Activated T-helper 1 cell treated with anti-CD3 and anti-CD28 coated beads, Interleukin-2, amount 50 U/mL, for 16 hours (primary cell): Measurements from ENCODE around the gene PAF1.
"Not testable (repeated sequence)": the region's sequence is repeated elsewhere in the genome, so short reads cannot be mapped to it uniquely, and the experiment has no call there.

Experiments used
- DNase-seq, 2 donors: peaks; one replicate each; pipeline ENCODE4 v3.0.0-alpha.2; 2020; ENCODE audit warnings: low read depth in 1 of 2, low spot score in 1 of 2

Gene PAF1

GRCh38 chr19:39356647-39357046 is 34.3 kb downstream of the PAF1 start:
- no peak for DNase-seq

GRCh38 chr19:39356073-39356472 is 34.8 kb downstream of the PAF1 start:
- DNase-seq, result no peak

DNA sequence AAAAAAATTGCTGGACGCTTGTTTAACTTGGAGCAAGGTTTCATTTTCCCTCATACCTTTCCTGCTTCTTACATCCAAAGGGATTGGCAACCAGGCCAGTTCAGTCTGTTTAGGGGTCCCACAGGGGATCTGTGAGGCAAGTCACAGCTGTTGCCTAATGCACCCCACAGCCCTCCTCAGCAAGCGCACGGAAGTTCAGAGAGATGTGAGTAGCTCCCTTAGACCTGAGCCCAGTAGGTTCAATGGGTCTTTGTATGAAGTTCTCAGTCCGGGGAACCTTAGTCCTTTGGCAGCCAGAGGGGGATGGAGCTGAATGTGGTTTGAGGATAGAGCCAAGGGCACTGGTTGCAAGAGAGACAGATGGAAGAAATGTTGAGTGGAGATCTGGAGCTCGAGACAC is 35.7 kb downstream of the PAF1 start:
- DNase-seq, result no peak

DNA sequence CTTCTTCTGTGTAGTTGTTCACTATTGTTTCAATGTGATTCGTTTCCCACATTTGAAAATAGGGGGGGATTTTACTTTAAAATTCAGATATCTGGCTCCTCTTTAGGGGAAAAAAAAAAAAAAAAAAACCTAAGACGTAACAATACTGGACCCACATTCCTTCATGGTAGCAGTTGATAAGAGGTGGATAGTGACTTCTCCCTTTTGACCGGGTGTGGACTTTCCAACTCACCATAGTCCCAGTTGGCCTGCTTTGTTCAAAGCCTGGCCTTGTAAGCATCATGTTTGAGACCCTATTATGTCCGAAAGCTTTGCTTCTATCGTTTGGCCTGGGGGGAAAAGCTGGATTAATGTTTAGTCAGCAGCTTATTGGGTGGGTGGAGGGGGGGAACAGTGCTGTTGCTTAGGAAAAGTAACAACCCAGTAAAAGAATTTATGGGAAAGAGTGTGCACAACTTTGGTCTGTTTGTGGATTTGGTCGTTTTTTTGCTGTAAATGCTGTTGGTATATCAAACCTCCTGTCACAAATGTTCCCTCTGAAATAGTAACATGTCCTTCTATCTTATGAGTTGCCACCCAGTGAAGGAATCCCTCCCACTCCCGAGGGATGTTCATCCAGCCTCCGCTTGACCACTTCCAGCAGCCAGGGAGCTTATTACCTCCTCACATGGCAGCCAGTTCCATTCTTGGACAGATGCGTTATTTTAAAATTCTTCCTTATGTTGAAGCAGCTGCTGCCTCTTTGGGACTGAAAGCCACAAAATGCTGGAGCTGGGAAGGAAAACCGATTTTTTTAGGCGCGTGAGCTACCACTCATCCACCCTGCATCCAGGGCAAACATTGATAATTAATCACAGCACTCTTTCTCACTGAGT is 38.3 kb downstream of the PAF1 start:
- DNase-seq, result no peak

GRCh38 chr19:39351537-39352064 is 39.3 kb downstream of the PAF1 start:
- no peak for DNase-seq

DNA sequence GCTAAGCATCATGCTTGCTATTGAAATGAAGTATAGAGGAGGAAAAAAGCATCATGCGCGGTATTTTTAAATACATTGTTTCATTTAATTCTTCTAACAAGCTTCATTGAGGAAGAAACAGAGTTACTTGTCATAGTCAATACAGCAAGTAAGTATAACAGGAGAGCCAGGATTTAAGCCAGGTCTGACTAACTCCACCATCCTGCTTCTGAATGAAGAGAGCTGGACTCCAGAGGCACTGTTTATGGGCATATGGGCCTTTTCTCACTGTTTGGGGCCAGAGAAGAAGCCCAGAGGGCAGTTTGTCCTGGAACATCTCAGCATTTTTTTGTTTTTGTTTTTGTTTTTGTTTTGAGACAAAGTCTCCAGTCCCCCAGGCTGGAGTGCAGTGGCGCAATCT is 40.8 kb downstream of the PAF1 start:
- no peak for DNase-seq

DNA sequence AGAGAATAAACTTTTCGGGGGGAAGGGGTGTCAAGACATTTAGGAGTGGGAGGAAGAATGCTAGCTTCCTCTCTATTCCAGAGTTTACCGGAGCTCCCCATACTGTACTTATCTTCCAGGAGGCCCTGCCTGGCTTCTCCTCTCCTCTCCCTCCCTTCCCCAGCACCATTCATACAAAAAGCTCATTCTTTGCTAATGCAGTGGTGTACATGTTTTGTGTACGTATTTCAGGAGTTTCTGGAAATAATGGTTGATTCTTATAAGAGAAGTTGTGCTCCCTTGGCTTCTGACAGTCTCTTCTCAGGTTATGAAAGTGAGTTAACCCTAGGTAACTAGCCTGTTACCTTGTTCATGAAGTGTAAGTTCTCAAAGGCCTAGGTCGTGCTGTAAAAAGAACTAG is 41.6 kb downstream of the PAF1 start:
- no peak for DNase-seq

- DNase-seq, result no peak
Observed at GRCh38 chr19:39347332-39348164, 43.4 kb downstream of the PAF1 start.

GRCh38 chr19:39345956-39346355 is 45.0 kb downstream of the PAF1 start:
- DNase-seq, result no peak

GRCh38 chr19:39342647-39343305 is 48.1 kb downstream of the PAF1 start:
- DNase-seq, result no peak

DNA sequence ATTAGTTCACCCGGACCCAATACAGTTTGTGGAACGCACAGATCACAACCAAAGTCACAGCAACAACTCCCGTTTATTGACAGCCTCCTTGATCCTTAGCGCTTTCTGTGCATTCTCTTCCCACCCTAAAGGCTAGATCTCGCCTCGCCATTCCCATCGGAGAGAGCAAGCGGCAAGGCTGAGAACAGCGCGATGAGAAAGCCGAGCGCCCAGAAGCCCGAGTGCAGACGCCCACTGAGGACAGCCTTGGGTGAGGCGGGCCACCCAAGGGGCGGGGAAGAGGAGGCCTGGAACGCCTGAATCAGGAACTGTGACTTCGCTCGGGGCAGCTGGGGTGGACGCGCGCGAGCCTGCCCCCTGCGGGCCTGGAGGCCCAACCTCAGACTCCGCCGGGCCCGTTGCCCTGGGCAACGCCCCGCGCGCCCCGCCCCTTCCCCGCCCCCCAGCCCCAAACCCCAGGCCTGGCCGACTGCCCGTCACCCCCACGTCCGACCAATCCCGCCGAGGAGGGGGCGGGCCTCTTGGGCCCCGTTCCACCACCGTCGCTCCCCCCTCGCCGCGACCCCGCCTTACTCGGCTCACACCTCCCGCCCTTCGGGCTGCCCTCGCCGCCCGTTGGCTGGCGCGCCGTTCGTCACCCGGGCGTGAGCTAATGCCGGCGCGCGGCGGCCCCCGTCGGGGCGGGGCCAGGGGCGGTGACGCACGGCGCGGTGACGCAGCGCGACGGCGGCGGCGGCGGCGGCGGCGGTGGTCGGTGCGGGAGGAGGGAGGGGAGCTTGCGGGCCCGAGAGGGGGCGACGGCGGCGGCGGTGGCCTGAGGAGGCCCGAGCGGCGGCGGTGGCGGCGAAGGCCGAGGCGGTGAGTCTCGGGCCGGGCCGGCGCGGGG is 48.9 kb downstream of the PAF1 start, which contains the start of gene SAMD4B:
Gene SAMD4B (plus strand): TSS at position 703 of the 886 bp plus-strand sequence. CDS start 14,473 bp downstream, outside the sequence.
- DNase-seq, result peak; percentile 98 to 100

DNA sequence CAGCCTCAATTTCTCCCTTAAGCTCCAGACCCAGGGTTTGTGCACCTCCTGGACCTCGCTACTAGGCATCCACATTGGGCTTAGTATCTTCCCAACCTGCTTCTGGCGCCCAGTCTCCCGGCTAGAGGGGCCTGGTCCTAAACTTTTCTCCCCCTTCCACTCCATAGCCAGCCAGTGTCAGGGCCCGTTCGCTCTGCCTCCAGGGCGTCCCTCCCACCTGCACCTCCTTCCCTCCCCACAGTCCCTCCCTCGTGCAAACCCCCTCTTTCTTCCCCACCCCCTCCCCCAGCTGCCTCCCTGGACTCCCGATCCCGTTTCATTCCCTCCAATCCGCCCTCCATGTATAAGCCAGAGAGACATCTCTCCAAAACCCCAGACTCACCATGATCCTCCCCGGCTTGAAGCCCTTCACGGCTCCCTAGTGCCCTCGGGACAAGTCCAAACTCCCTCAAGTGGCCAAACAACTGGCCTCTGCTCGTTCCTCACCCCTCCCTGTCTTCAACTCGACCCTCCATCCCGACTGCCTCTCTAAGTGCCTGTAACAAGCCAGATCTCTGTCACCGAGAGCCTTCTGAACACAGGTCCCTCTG is 49.7 kb downstream of the PAF1 start:
- no peak for DNase-seq

GRCh38 chr19:39340156-39340555 is 50.8 kb downstream of the PAF1 start:
- DNase-seq, result not testable (repeated sequence)

DNA sequence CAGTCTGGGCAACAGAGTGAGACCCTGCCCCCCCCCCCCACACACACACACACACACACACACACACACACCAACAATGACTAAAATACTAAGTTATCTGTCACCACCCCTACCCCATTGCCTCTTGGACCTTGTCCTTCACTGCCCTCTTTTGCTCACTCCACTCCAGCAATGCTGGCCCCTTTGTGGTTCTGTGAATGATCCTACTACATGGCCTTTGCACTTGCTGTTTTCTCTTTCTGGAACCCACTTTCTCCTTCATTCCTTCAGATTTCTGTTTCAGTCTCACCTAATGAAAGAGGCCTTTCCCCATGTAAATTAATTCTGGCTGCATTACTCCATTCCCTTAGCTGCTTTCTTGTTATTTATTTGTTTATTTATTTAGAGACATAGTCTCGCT is 51.2 kb downstream of the PAF1 start:
- DNase-seq, result no peak

GRCh38 chr19:39336483-39336882 is 54.4 kb downstream of the PAF1 start:
- DNase-seq, result no peak
